ENCODE results near the gene UXS1.

GRCh38 chr2:106126295-106126694, 67.8 kb downstream of the UXS1 start:
- TF ChIP-seq YY1 (IDR thresholded peaks at IDR 0.05; ENCODE audit: insufficient read depth, insufficient read length) = no peak
- TF ChIP-seq ZNF274 (IDR thresholded peaks at IDR 0.05; ENCODE audit: low read depth, low read length) = no peak
- TF ChIP-seq SUZ12 (IDR thresholded peaks at IDR 0.05; ENCODE audit: extremely low read depth, insufficient read depth, insufficient read length) = no peak

Data from NT2/D1 (cell line).